Neutrophil (primary cell): ENCODE measurements around the gene MOV10.
A peak's percentile ranks its signal among the peaks of the same experiment; 100 is the strongest.

Source experiments
- H3K27ac ChIP-seq: fragments of 200-600 bp; sonication (generic); 2 replicates; pipeline ENCODE4 v1.5.1; 2016; ENCODE audit warnings: mild to moderate bottlenecking, moderate library complexity
- H3K27me3 ChIP-seq: fragments of 200-600 bp; sonication (generic); 2 replicates; pipeline ENCODE4 v1.6.0; 2016; ENCODE audit warnings: mild to moderate bottlenecking
- H3K36me3 ChIP-seq: fragments of 200-600 bp; sonication (generic); 2 replicates; pipeline ENCODE4 v1.5.1; 2017
- H3K4me1 ChIP-seq, 2 experiments: fragments of 200-600 bp in 1 of 2; sonication (generic) in 1 of 2; 1 replicate in 1 of 2; 2 replicates in 1 of 2; pipeline versions ENCODE4 v1.5.1 to v1.6.1; 2013 to 2016; ENCODE audit warnings: low read depth in 1 of 2, low read length in 1 of 2, mild to moderate bottlenecking in 1 of 2, moderate library complexity in 1 of 2; ENCODE audit not compliant: control insufficient read depth in 1 of 2, insufficient read depth in 1 of 2
- H3K4me3 ChIP-seq, 2 experiments: fragments of 200-600 bp in 1 of 2; sonication (generic) in 1 of 2; 1 replicate in 1 of 2; 2 replicates in 1 of 2; pipeline ENCODE4 v1.5.1; 2013 to 2016; ENCODE audit warnings: low read depth in 1 of 2, low read length in 1 of 2, mild to moderate bottlenecking in 1 of 2, moderate library complexity in 1 of 2
- H3K9me3 ChIP-seq: fragments of 200-600 bp; sonication (generic); 2 replicates; pipeline ENCODE4 v1.5.1; 2016
- CTCF ChIP-seq: fragments of 200-600 bp; sonication (generic); IDR thresholded peaks from 2 replicates; pipeline ENCODE4 v1.5.1; 2016; ENCODE audit warnings: antibody characterized with exemption

MOV10 gene

GRCh38 chr1:112665857-112666256, 8.6 kb upstream of the MOV10 start:
- Histone ChIP-seq H3K9me3 (no peaks in the 10 kb centered on the region), H3K4me3 (no peak overlapping the region), H3K27ac (peak overlapping the region; percentile 15), H3K27me3 (no peaks in the 10 kb centered on the region), H3K36me3 (peaks cover 100% of the 10 kb centered on the region), H3K4me1 (peaks cover 0 to 7% of the 10 kb centered on the region in 2 experiments)
- TF ChIP-seq CTCF, result no peak

- Histone ChIP-seq H3K27me3 (no peaks in the 10 kb centered on the region), H3K9me3 (no peaks in the 10 kb centered on the region), H3K4me1 (peaks cover 0 to 7% of the 10 kb centered on the region in 2 experiments), H3K36me3 (peaks cover 100% of the 10 kb centered on the region), H3K27ac (peak overlapping the region; percentile 3), H3K4me3 (no peak overlapping the region)
- no peak for TF ChIP-seq CTCF
Measured at GRCh38 chr1:112666946-112667345, 7.5 kb upstream of the MOV10 start.

- Histone ChIP-seq H3K27ac (peak overlapping the region; percentile 72), H3K4me1 (peaks cover 21 to 26% of the 10 kb centered on the region in 2 experiments), H3K27me3 (peaks cover 15% of the 10 kb centered on the region), H3K4me3 (no peak overlapping the region), H3K36me3 (peaks cover 62% of the 10 kb centered on the region), H3K9me3 (no peaks in the 10 kb centered on the region)
- no peak for TF ChIP-seq CTCF
Measured at GRCh38 chr1:112672009-112672408, 2.5 kb upstream of the MOV10 start.

- no peak for TF ChIP-seq CTCF
- Histone ChIP-seq H3K4me1 (peaks cover 21 to 26% of the 10 kb centered on the region in 2 experiments), H3K4me3 (no peak overlapping the region), H3K27me3 (peaks cover 23% of the 10 kb centered on the region), H3K9me3 (no peaks in the 10 kb centered on the region), H3K36me3 (peaks cover 54% of the 10 kb centered on the region), H3K27ac (peak overlapping the region; percentile 72)
Measured at GRCh38 chr1:112672842-112673241, 1.6 kb upstream of the MOV10 start.

- H3K36me3 ChIP-seq, result peaks cover 44% of the 10 kb centered on the region
- TF ChIP-seq CTCF, result no peak
- no peaks in the 10 kb centered on the region for H3K9me3 ChIP-seq
- H3K4me1 ChIP-seq, result peaks cover 21% of the 10 kb centered on the region in 2 experiments
- H3K27ac ChIP-seq, result peak overlapping the region; percentile 72
- H3K27me3 ChIP-seq, result peaks cover 23% of the 10 kb centered on the region
- peak overlapping the region; percentile 75 to 85 for H3K4me3 ChIP-seq
Measured at GRCh38 chr1:112673592-112674439, 643 bp upstream of the MOV10 start.
